IMR-90 (cell line): ENCODE results near the gene RAB34. TPM values are rescaled to one million over a fixed set of nuclear protein-coding genes. Genes with fewer than 3 reads are reported as not detected.

Source experiments
- ATAC-seq: fragments of 200-7000 bp; cut with Tn5 transposase; 2 replicates; pipeline ENCODE4 v1.9.1; 2020; ENCODE audit warnings: low read depth, mild to moderate bottlenecking, moderate library complexity
- BruUV-seq: library from RNA; stranded (reverse); fragments of 400-500 nt; replicated peaks from 2 replicates; lab custom pipeline; 2021; lab: Mats Ljungman, UMichigan
- CTCF ChIA-PET: fragments of 300-600 bp; formaldehyde crosslinking; extraction: SDS; loops from one replicate; lab custom pipeline; 2021; ENCODE audit warnings: antibody characterized with exemption; lab: Yijun Ruan, JAX
- POLR2A ChIA-PET: fragments of 300-600 bp; sonication (Branson Sonifier 250); formaldehyde crosslinking; loops from one replicate; lab custom pipeline; 2022; ENCODE audit warnings: antibody characterized with exemption; ENCODE audit not compliant: unreplicated experiment; lab: Charles Lee
- DNase-seq: peaks from one replicate; pipeline ENCODE4 v3.0.0; 2013
- H2AFZ ChIP-seq: replicated peaks from 2 replicates; pipeline ENCODE3; 2013; ENCODE audit warnings: low read length, mild to moderate bottlenecking; ENCODE audit not compliant: poor library complexity
- H2AK5ac ChIP-seq: 2 replicates; pipeline ENCODE4 v1.6.1; 2013; ENCODE audit warnings: low read depth, low read length, inconsistent platforms
- H2AK9ac ChIP-seq: replicated peaks from 2 replicates; pipeline ENCODE3; 2013; ENCODE audit warnings: mild to moderate bottlenecking, low read depth, low read length, moderate library complexity; ENCODE audit not compliant: poor library complexity
- H2BK120ac ChIP-seq: 2 replicates; pipeline ENCODE4 v1.6.1; 2013; ENCODE audit warnings: low read depth, low read length, inconsistent platforms
- H2BK15ac ChIP-seq: 3 replicates; pipeline ENCODE4 v1.6.1; 2013; ENCODE audit warnings: low read depth, low read length, inconsistent platforms
- H2BK20ac ChIP-seq: 2 replicates; pipeline ENCODE4 v1.6.1; 2013; ENCODE audit warnings: low read depth, mild to moderate bottlenecking, inconsistent platforms, low read length, moderate library complexity
- H2BK5ac ChIP-seq: 2 replicates; pipeline ENCODE4 v1.6.1; 2013; ENCODE audit warnings: mild to moderate bottlenecking, low read depth, low read length, inconsistent platforms; ENCODE audit not compliant: poor library complexity, severe bottlenecking
- H3K14ac ChIP-seq: replicated peaks from 2 replicates; pipeline ENCODE4 v1.6.1; 2013; ENCODE audit warnings: low read depth, low read length, inconsistent platforms
- H3K18ac ChIP-seq: 2 replicates; pipeline ENCODE4 v1.6.1; 2013; ENCODE audit warnings: low read depth, low read length, control low read depth
- H3K23ac ChIP-seq: 2 replicates; pipeline ENCODE4 v1.6.1; 2013; ENCODE audit warnings: low read depth, low read length, inconsistent platforms
- H3K27ac ChIP-seq: 2 replicates; pipeline ENCODE4 v1.5.1; 2013; ENCODE audit warnings: mild to moderate bottlenecking, control low read depth, low read length; ENCODE audit not compliant: insufficient read depth
- H3K27me3 ChIP-seq: 2 replicates; pipeline ENCODE4 v1.6.1; 2013; ENCODE audit warnings: low read length; ENCODE audit not compliant: control insufficient read depth, insufficient read depth
- H3K36me3 ChIP-seq: 2 replicates; pipeline ENCODE4 v1.6.1; 2013; ENCODE audit warnings: low read length, mixed read lengths; ENCODE audit not compliant: control insufficient read depth, insufficient read depth
- H3K4ac ChIP-seq: 2 replicates; pipeline ENCODE4 v1.6.1; 2013; ENCODE audit warnings: low read depth, low read length, inconsistent platforms
- H3K4me1 ChIP-seq: 2 replicates; pipeline ENCODE4 v1.6.1; 2013; ENCODE audit warnings: low read length, mixed read lengths; ENCODE audit not compliant: control insufficient read depth, insufficient read depth
- H3K4me2 ChIP-seq: 2 replicates; pipeline ENCODE4 v1.6.1; 2013; ENCODE audit warnings: low read depth, mild to moderate bottlenecking, control low read depth, low read length, moderate library complexity
- H3K4me3 ChIP-seq: 2 replicates; pipeline ENCODE4 v1.5.1; 2013; ENCODE audit warnings: low read depth, mild to moderate bottlenecking, control low read depth, low read length, moderate library complexity; ENCODE audit not compliant: insufficient read depth
- H3K56ac ChIP-seq: 2 replicates; pipeline ENCODE4 v1.6.1; 2013; ENCODE audit warnings: low read length, inconsistent platforms; ENCODE audit not compliant: insufficient read depth; ENCODE audit errors: extremely low read depth
- H3K79me1 ChIP-seq, 2 experiments: 2 replicates each; pipeline ENCODE4 v1.6.1; 2013; ENCODE audit warnings: low read length in 2 of 2, inconsistent platforms in 1 of 2, low read depth in 1 of 2
- H3K9ac ChIP-seq: 2 replicates; pipeline ENCODE4 v1.6.1; 2013; ENCODE audit warnings: low read depth, low read length, control low read depth
- H3K9me1 ChIP-seq: 2 replicates; pipeline ENCODE4 v1.6.1; 2013; ENCODE audit warnings: low read length, inconsistent platforms; ENCODE audit not compliant: insufficient read depth
- H3K9me3 ChIP-seq: 2 replicates; pipeline ENCODE4 v1.6.1; 2013; ENCODE audit warnings: low read length; ENCODE audit not compliant: control insufficient read depth, insufficient read depth
- H4K20me1 ChIP-seq: 2 replicates; pipeline ENCODE4 v1.6.1; 2013; ENCODE audit warnings: low read length, inconsistent platforms; ENCODE audit not compliant: insufficient read depth
- H4K5ac ChIP-seq: 2 replicates; pipeline ENCODE4 v1.6.1; 2013; ENCODE audit warnings: mild to moderate bottlenecking, low read depth, low read length, control low read depth
- H4K8ac ChIP-seq, 2 experiments: 2 replicates each; pipeline ENCODE4 v1.6.1; 2013; ENCODE audit warnings: low read depth in 2 of 2, low read length in 2 of 2, control low read depth in 1 of 2, inconsistent platforms in 1 of 2
- H4K91ac ChIP-seq: 2 replicates; pipeline ENCODE4 v1.6.1; 2013; ENCODE audit warnings: low read depth, low read length, inconsistent platforms; ENCODE audit not compliant: insufficient read depth
- CTCF ChIP-seq: conservative IDR thresholded peaks from 2 replicates; pipeline ENCODE4 v1.5.1; 2012; ENCODE audit warnings: mild to moderate bottlenecking, low read depth, low read length, improper control_type of control experiment
- MAFK ChIP-seq: IDR thresholded peaks from 2 replicates; pipeline ENCODE4 v1.6.1; 2012; ENCODE audit warnings: low read depth, low read length, improper control_type of control experiment
- NFE2L2 ChIP-seq: fragments of 150-350 bp; IDR thresholded peaks from 2 replicates; pipeline ENCODE4 v1.6.1; 2016; ENCODE audit warnings: low read depth, mild to moderate bottlenecking, low read length
- SMC3 ChIP-seq: fragments of 150-350 bp; IDR thresholded peaks from 2 replicates; pipeline ENCODE4 v1.6.1; 2016; ENCODE audit warnings: low read depth, mild to moderate bottlenecking, antibody characterized with exemption, low read length, moderate library complexity
- WGBS, 2 experiments: methylation state at CpG; one replicate each; pipeline versions ENCODE4 v1.1.5 to v1.1.7; 2013; ENCODE audit warnings: missing lambda C conversion rate in 2 of 2; ENCODE audit not compliant: insufficient read length in 1 of 2; ENCODE audit errors: extremely low coverage in 2 of 2; 5-methylcytosine and 5-hydroxymethylcytosine counted together
- dilution Hi-C: fragments of 300-500 bp; cut with HindIII; formaldehyde crosslinking; loops from one replicate; pipeline ENCODE4 v1.14.3; 2018; ENCODE audit warnings: low sequenced_read_pairs; ENCODE audit not compliant: unreplicated experiment
- in situ Hi-C: fragments of 300-500 bp; cut with MboI; formaldehyde crosslinking; loops from 3 replicates; pipeline ENCODE4 v1.14.3; 2019; ENCODE audit warnings: low sequenced_read_pairs, inconsistent platforms, mixed read lengths
- intact Hi-C: fragments of 100-400 bp; cut with micrococcal nuclease; formaldehyde crosslinking; loops from 2 replicates; pipeline ENCODE4 v1.10.0; 2022
- polyA plus RNA-seq, 3 experiments: library from polyadenylated mRNA; depleted of rRNA; stranded (reverse); fragments of >200 nt; gene quantifications; 2 replicates each; pipeline ENCODE4 v1.2.3, GENCODE V29; 2012; ENCODE audit warnings: low replicate concordance in 1 of 3
- total RNA-seq: library from RNA; depleted of rRNA; stranded (reverse); fragments of >200 nt; gene quantifications from 2 replicates; pipeline ENCODE4 v1.2.3, GENCODE V29; 2012

RAB34 gene
- total and polyA plus RNA-seq, 2 of the 4 experiments (the other 2 are of a cell fraction), result 351 to 387 TPM

DNA sequence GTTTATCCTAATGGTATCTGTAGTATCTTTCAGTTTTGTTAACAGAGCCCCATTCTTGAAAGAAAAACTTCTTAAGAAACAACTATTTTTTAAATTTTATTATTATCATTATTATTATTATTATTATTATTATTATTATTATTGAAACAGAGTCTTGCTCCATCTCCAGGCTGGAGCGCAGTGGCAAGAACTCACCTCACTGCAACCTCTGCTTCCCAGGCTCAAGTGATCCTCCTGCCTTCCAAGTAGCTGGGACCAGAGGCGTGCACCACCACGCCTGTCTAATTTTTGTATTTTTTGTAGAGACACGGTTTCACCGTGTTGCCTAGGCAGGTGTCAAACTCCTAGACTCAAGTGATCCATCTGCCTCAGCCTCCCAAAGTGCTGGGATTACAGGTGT is 32.3 kb downstream of the RAB34 start:
- no TSS peak for BruUV-seq
- intact Hi-C loops, result no loop called here

More for the DNA sequence above, 32.3 kb downstream of the RAB34 start:
- dilution Hi-C loops, result no loop called here
- Histone ChIP-seq H4K5ac (no peak overlapping the region), H3K9me3 (no peaks in the 10 kb centered on the region), H3K4me2 (no peak overlapping the region), H4K8ac (no peak overlapping the region), H3K4me1 (no peaks in the 10 kb centered on the region), H2AK9ac (no peak overlapping the region), H4K20me1 (no peaks in the 10 kb centered on the region; the same call in 1 of the 2 replicates), H3K9ac (no peak overlapping the region), H3K4ac (no peak overlapping the region), H3K4me3 (no peak overlapping the region), H3K79me1 (peaks cover 0 to 13% of the 10 kb centered on the region in 2 experiments; a peak in 2 of 4 replicates), H2AK5ac (no peak overlapping the region), H3K36me3 (peaks cover 87% of the 10 kb centered on the region), H3K18ac (no peak overlapping the region), H2BK20ac (no peak overlapping the region), H2BK120ac (no peak overlapping the region), H3K9me1 (no peaks in the 10 kb centered on the region), H3K56ac (no peak overlapping the region), H3K27ac (no peak overlapping the region), H3K27me3 (no peaks in the 10 kb centered on the region), H2AFZ (no peak overlapping the region), H3K14ac (no peak overlapping the region), H3K23ac (no peak overlapping the region), H4K91ac (no peak overlapping the region), H2BK15ac (no peak overlapping the region), H2BK5ac (no peak overlapping the region)
- ChIA-PET CTCF (no interaction called here), POLR2A (no interaction called here)
- DNase-seq, result no peak
- ATAC-seq, result no peak
- in situ Hi-C loops, result no loop called here
- TF ChIP-seq MAFK (no peak), SMC3 (no peak), CTCF (no peak), NFE2L2 (no peak)
- 96% methylated on average over 4 of the region's 5 CpGs; no CpG with 5 or more reads in 1 of the 2 experiments for WGBS, 2 experiments
